Mesendoderm (in vitro differentiated cells): ENCODE results near the gene EFEMP1. TPM values are rescaled to one million over a fixed set of nuclear protein-coding genes. Genes with fewer than 3 reads are reported as not detected.
A peak's percentile ranks its signal among the peaks of the same experiment; 100 is the strongest.

Experiments
- DNase-seq: peaks from one replicate; pipeline ENCODE4 v3.0.0; 2013
- H2AK5ac ChIP-seq: 2 replicates; pipeline ENCODE4 v1.6.1; 2013; ENCODE audit warnings: low read length, inconsistent platforms
- H2BK120ac ChIP-seq: 2 replicates; pipeline ENCODE4 v1.6.1; 2013; ENCODE audit warnings: low read depth, mild to moderate bottlenecking, low read length, moderate library complexity, mixed read lengths
- H2BK15ac ChIP-seq: replicated peaks from 2 replicates; pipeline ENCODE4 v1.6.1; 2013; ENCODE audit warnings: low read depth, mild to moderate bottlenecking, moderate library complexity
- H2BK5ac ChIP-seq: 2 replicates; pipeline ENCODE4 v1.6.1; 2013; ENCODE audit warnings: low read length, inconsistent platforms
- H3K18ac ChIP-seq: 2 replicates; pipeline ENCODE4 v1.6.1; 2013; ENCODE audit warnings: mild to moderate bottlenecking, low read length, mixed read lengths
- H3K23ac ChIP-seq: one replicate; pipeline ENCODE4 v1.6.1; 2013; ENCODE audit warnings: low read length
- H3K27ac ChIP-seq: 2 replicates; pipeline ENCODE4 v1.5.1; 2013; ENCODE audit warnings: low read depth, mild to moderate bottlenecking, inconsistent platforms, low read length, moderate library complexity
- H3K27me3 ChIP-seq: 2 replicates; pipeline ENCODE4 v1.6.1; 2013; ENCODE audit warnings: low read length, control low read depth, mild to moderate bottlenecking, inconsistent platforms; ENCODE audit not compliant: insufficient read depth, poor library complexity
- H3K36me3 ChIP-seq: 2 replicates; pipeline ENCODE4 v1.6.1; 2013; ENCODE audit warnings: low read length, inconsistent platforms; ENCODE audit not compliant: control insufficient read depth, insufficient read depth
- H3K4ac ChIP-seq: one replicate; pipeline ENCODE4 v1.6.1; 2013; ENCODE audit warnings: low read depth, mild to moderate bottlenecking, low read length, moderate library complexity
- H3K4me1 ChIP-seq: 2 replicates; pipeline ENCODE4 v1.6.1; 2013; ENCODE audit warnings: low read depth, low read length, inconsistent platforms; ENCODE audit not compliant: control insufficient read depth
- H3K4me2 ChIP-seq: 2 replicates; pipeline ENCODE4 v1.6.1; 2013; ENCODE audit warnings: low read length
- H3K4me3 ChIP-seq: 2 replicates; pipeline ENCODE4 v1.5.1; 2013; ENCODE audit warnings: mild to moderate bottlenecking, low read length
- H3K56ac ChIP-seq: one replicate; pipeline ENCODE4 v1.6.1; 2013; ENCODE audit warnings: low read length
- H3K79me1 ChIP-seq: 2 replicates; pipeline ENCODE4 v1.6.1; 2013; ENCODE audit warnings: low read length, inconsistent platforms
- H3K79me2 ChIP-seq: 2 replicates; pipeline ENCODE4 v1.6.1; 2013; ENCODE audit warnings: mild to moderate bottlenecking, low read length; ENCODE audit not compliant: control insufficient read depth, insufficient read depth
- H3K9ac ChIP-seq: 2 replicates; pipeline ENCODE4 v1.6.1; 2013; ENCODE audit warnings: low read length, inconsistent platforms
- H4K5ac ChIP-seq: one replicate; pipeline ENCODE4 v1.6.1; 2013; ENCODE audit warnings: low read length
- H4K8ac ChIP-seq: one replicate; pipeline ENCODE4 v1.6.1; 2013; ENCODE audit warnings: low read depth, mild to moderate bottlenecking, control low read depth, low read length, moderate library complexity
- WGBS: extraction: QIAGEN DNeasy Blood & Tissue Kit; methylation state at CpG from one replicate; pipeline ENCODE4 v1.1.7; 2013; ENCODE audit warnings: low lambda C conversion rate, missing lambda C conversion rate; ENCODE audit not compliant: insufficient coverage; ENCODE audit errors: extremely low coverage; 5-methylcytosine and 5-hydroxymethylcytosine counted together
- polyA plus RNA-seq, 2 experiments: library from polyadenylated mRNA; stranded (reverse); fragments of 200-250 nt; gene quantifications; one replicate each; pipeline ENCODE4 v1.2.3, GENCODE V29; 2013

EFEMP1 gene
- 14.5 TPM for polyA plus RNA-seq (2013, experiment 1 of 2)
- polyA plus RNA-seq (2013, experiment 2 of 2), result 14.7 TPM

GRCh38 chr2:55923091-55923981 is at the start of gene EFEMP1:
EFEMP1 (minus strand) TSS chr2:55923782; CDS start chr2:55922440, 1,342 bp downstream.
- Histone ChIP-seq H2BK120ac (no peak within 1 kb of the TSS), H4K5ac (no peak within 1 kb of the TSS), H3K4ac (no peak within 1 kb of the TSS), H3K9ac (peak within 1 kb of the TSS; percentile 56), H2AK5ac (no peak within 1 kb of the TSS), H3K27ac (no peak within 1 kb of the TSS), H3K36me3 (no peaks in the 10 kb centered on the region), H2BK15ac (no peak within 1 kb of the TSS), H3K4me2 (peak within 1 kb of the TSS; percentile 93), H3K79me2 (no peaks in the 10 kb centered on the region), H3K4me3 (peak within 1 kb of the TSS; percentile 36), H3K4me1 (peaks cover 2% of the 10 kb centered on the region), H3K23ac (no peak within 1 kb of the TSS), H3K56ac (peak within 1 kb of the TSS; percentile 81), H3K27me3 (no peaks in the 10 kb centered on the region), H4K8ac (no peak within 1 kb of the TSS), H3K18ac (no peak within 1 kb of the TSS), H3K79me1 (no peaks in the 10 kb centered on the region), H2BK5ac (no peak within 1 kb of the TSS)
- no CpG with 5 or more reads among the region's 70 CpGs for WGBS
- peak; percentile 78 for DNase-seq

GRCh38 chr2:55970500-55970899 is 46.9 kb upstream of the EFEMP1 start:
- Histone ChIP-seq H3K23ac (no peak overlapping the region), H3K4me2 (no peak overlapping the region), H2AK5ac (no peak overlapping the region), H3K27ac (no peak overlapping the region), H2BK15ac (no peak overlapping the region), H3K79me2 (no peaks in the 10 kb centered on the region), H3K36me3 (no peaks in the 10 kb centered on the region), H3K56ac (no peak overlapping the region), H4K5ac (no peak overlapping the region), H3K18ac (no peak overlapping the region), H4K8ac (no peak overlapping the region), H3K79me1 (no peaks in the 10 kb centered on the region), H2BK120ac (no peak overlapping the region), H3K4me3 (no peak overlapping the region), H2BK5ac (no peak overlapping the region), H3K4me1 (no peaks in the 10 kb centered on the region), H3K4ac (no peak overlapping the region), H3K9ac (no peak overlapping the region), H3K27me3 (no peaks in the 10 kb centered on the region)
- no peak for DNase-seq
- no CpG with 5 or more reads among the region's 2 CpGs for WGBS

- Histone ChIP-seq H3K56ac (no peak overlapping the region), H2BK5ac (no peak overlapping the region), H3K4ac (no peak overlapping the region), H2BK120ac (no peak overlapping the region), H3K9ac (no peak overlapping the region), H3K4me1 (no peaks in the 10 kb centered on the region), H3K27ac (no peak overlapping the region), H3K79me1 (no peaks in the 10 kb centered on the region), H3K79me2 (no peaks in the 10 kb centered on the region), H3K4me2 (no peak overlapping the region), H3K4me3 (no peak overlapping the region), H3K23ac (no peak overlapping the region), H3K36me3 (no peaks in the 10 kb centered on the region), H4K5ac (no peak overlapping the region), H2BK15ac (no peak overlapping the region), H3K27me3 (no peaks in the 10 kb centered on the region), H4K8ac (no peak overlapping the region), H3K18ac (no peak overlapping the region), H2AK5ac (no peak overlapping the region)
- no peak for DNase-seq
- WGBS, result no CpG with 5 or more reads among the region's 1 CpG
Measured at GRCh38 chr2:55968941-55969340, 45.4 kb upstream of the EFEMP1 start.

GRCh38 chr2:55966401-55967118 is 43.0 kb upstream of the EFEMP1 start:
- no CpG with 5 or more reads among the region's 6 CpGs for WGBS
- Histone ChIP-seq H2AK5ac (no peak overlapping the region), H3K36me3 (no peaks in the 10 kb centered on the region), H3K27ac (no peak overlapping the region), H3K4me1 (no peaks in the 10 kb centered on the region), H3K23ac (no peak overlapping the region), H3K79me1 (no peaks in the 10 kb centered on the region), H3K9ac (no peak overlapping the region), H3K4me2 (no peak overlapping the region), H3K4me3 (no peak overlapping the region), H3K4ac (no peak overlapping the region), H3K27me3 (no peaks in the 10 kb centered on the region), H4K5ac (no peak overlapping the region), H2BK15ac (no peak overlapping the region), H4K8ac (no peak overlapping the region), H2BK5ac (no peak overlapping the region), H2BK120ac (no peak overlapping the region), H3K56ac (no peak overlapping the region), H3K18ac (no peak overlapping the region), H3K79me2 (no peaks in the 10 kb centered on the region)
- DNase-seq, result no peak

GRCh38 chr2:55965966-55966365 is 42.4 kb upstream of the EFEMP1 start:
- no peak overlapping the region for H4K8ac ChIP-seq
- H3K27me3 ChIP-seq, result no peaks in the 10 kb centered on the region
- H2BK15ac ChIP-seq, result no peak overlapping the region
- 100% methylated on average over 1 of the region's 3 CpGs for whole genome bisulfite sequencing
- H3K79me2 ChIP-seq, result no peaks in the 10 kb centered on the region
- H3K36me3 ChIP-seq, result no peaks in the 10 kb centered on the region
- H3K56ac ChIP-seq, result no peak overlapping the region
- no peak overlapping the region for H3K18ac ChIP-seq
- no peak overlapping the region for H3K4me2 ChIP-seq
- H3K23ac ChIP-seq, result no peak overlapping the region
- H3K4ac ChIP-seq, result no peak overlapping the region
- no peak overlapping the region for H2AK5ac ChIP-seq
- no peak overlapping the region for H2BK5ac ChIP-seq
- peak; percentile 25 for DNase-seq
- H3K9ac ChIP-seq, result no peak overlapping the region
- H3K79me1 ChIP-seq, result no peaks in the 10 kb centered on the region
- H3K4me1 ChIP-seq, result no peaks in the 10 kb centered on the region
- no peak overlapping the region for H3K27ac ChIP-seq
- H3K4me3 ChIP-seq, result no peak overlapping the region
- no peak overlapping the region for H2BK120ac ChIP-seq
- no peak overlapping the region for H4K5ac ChIP-seq
